NCI-H526 (cell line): ENCODE measurements around the gene MYADM.

Experiments used
- DNase-seq, 2 experiments: peaks; one replicate each; lab custom pipeline; 2025; lab: John Stamatoyannopoulos, UW

Gene MYADM

DNA sequence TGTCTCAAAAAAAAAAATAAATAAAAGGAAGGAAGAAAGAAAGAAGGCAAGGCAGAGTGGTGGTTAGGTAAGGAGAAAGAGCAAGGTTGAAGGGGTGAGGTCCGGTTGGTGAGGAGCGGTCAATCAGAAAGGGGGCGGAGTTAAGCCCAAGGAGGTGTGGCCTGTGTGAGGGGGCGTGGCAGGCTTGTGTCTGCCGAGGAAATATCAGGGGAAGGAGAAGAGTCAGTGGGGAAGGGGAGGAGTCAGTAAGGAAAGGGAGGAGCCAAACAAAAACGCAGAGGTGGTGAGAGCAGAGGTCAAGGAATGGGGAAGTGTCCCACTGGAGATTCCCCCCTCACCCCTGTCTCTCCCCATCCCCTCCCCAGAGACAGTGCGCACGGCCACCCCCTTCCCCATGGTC lies 47.3 kb downstream of the MYADM start:
- peak in 1 of 2 experiments; percentile 42 for DNase-seq

DNA sequence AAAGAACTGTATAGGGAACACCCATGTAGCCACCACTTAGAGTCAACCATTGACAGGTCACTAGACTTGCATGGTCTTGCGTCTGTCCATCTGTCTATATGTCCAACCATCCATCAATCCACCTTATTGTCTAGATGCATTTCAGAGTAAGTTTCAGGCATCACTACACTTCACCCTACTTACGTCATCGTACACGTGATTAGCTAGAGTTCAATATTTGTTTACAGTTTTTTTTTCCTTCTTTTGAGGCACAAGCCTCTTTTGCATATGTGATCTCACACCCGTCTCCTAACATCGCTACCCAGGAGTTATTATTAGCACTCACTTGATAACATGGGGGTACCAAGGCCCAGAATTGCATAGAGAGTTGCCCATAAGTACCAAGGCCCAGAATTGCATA lies 48.3 kb downstream of the MYADM start:
- peak; percentile 68 for DNase-seq

DNA sequence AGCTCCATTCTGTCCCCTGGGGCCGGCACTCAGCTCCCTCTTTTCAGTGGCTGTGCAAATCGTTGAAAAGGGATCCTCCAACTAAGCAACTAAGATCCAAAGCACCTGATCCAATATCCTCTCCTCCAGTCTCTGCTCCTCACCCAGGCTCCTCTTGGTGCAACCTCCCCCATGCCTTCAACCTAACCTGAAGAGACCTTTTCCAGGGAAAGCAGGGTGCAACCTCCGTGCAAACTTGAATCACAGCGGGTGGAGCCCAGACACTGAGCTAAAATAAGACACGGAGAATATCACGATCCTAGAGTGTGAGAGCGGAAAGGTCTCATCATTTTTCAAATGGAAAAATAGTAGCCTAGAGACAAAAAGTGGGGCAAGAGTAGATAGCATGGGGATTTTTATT lies 49.7 kb downstream of the MYADM start:
- DNase-seq = no peak
